WTC11 (cell line): ENCODE data around the gene ZBTB22. TPM values are rescaled to one million over a fixed set of nuclear protein-coding genes. Genes with fewer than 3 reads are reported as not detected.
"Not testable (repeated sequence)": the region's sequence is repeated elsewhere in the genome, so short reads cannot be mapped to it uniquely, and the experiment has no call there.

Experiments
- ATAC-seq: fragments of 200-7000 bp; cut with Tn5 transposase; 2 replicates; pipeline ENCODE4 v1.10.0; 2021; ENCODE audit warnings: mild to moderate bottlenecking, moderate library complexity
- CTCF ChIA-PET: fragments of 300-600 bp; sonication (Branson Sonifier 250); formaldehyde crosslinking; loops from one replicate; lab custom pipeline; 2021; ENCODE audit warnings: antibody characterized with exemption; lab: Charles Lee
- POLR2A ChIA-PET: fragments of 350-600 bp; sonication (Branson Sonifier 250); formaldehyde crosslinking; loops from one replicate; lab custom pipeline; 2021; ENCODE audit warnings: antibody characterized with exemption; lab: Charles Lee
- DNase-seq: peaks from one replicate; pipeline ENCODE4 v3.0.0; 2021; ENCODE audit warnings: low spot score
- H3K27ac Mint-ChIP-seq: 2 replicates; pipeline ENCODE4 v1.8.0; 2021; ENCODE audit warnings: mixed read lengths
- H3K27me3 Mint-ChIP-seq: 2 replicates; pipeline ENCODE4 v1.8.0; 2021; ENCODE audit warnings: low read depth, mild to moderate bottlenecking, moderate library complexity, mixed read lengths
- H3K36me3 Mint-ChIP-seq: 2 replicates; pipeline ENCODE4 v1.8.0; 2021; ENCODE audit warnings: mixed read lengths
- H3K4me1 Mint-ChIP-seq: 2 replicates; pipeline ENCODE4 v1.8.0; 2022; ENCODE audit warnings: mixed read lengths
- H3K4me3 Mint-ChIP-seq: 2 replicates; pipeline ENCODE4 v1.8.0; 2021; ENCODE audit warnings: mild to moderate bottlenecking, moderate library complexity, mixed read lengths
- H3K9me3 Mint-ChIP-seq: 2 replicates; pipeline ENCODE4 v1.8.0; 2021; ENCODE audit warnings: mixed read lengths
- ATF1 ChIP-seq: sonication (generic); formaldehyde crosslinking; IDR thresholded peaks from 2 replicates; pipeline ENCODE4 v1.8.1; 2023; ENCODE audit warnings: mild to moderate bottlenecking, moderate library complexity, missing genetic modification reagents
- ATF2 ChIP-seq: sonication (generic); formaldehyde crosslinking; IDR thresholded peaks from 2 replicates; pipeline ENCODE4 v1.8.1; 2022; ENCODE audit warnings: low read depth, missing genetic modification reagents, borderline replicate concordance
- E2F4 ChIP-seq: sonication (generic); formaldehyde crosslinking; IDR thresholded peaks from 2 replicates; pipeline ENCODE4 v1.8.1; 2022; ENCODE audit warnings: low read depth, mild to moderate bottlenecking, moderate library complexity, missing genetic modification reagents, borderline replicate concordance
- HMGA2 ChIP-seq: fragments of 250-450 bp; sonication (Bioruptor Pico); IDR thresholded peaks from 2 replicates; pipeline ENCODE4 v1.4.0; 2021; ENCODE audit warnings: mild to moderate bottlenecking, moderate library complexity
- IRF1 ChIP-seq: sonication (generic); formaldehyde crosslinking; IDR thresholded peaks from 2 replicates; pipeline ENCODE4 v1.8.0; 2023; ENCODE audit warnings: missing genetic modification reagents
- KAT7 ChIP-seq: sonication (generic); formaldehyde crosslinking; IDR thresholded peaks from 2 replicates; pipeline ENCODE4 v1.8.1; 2023; ENCODE audit warnings: missing genetic modification reagents, mild to moderate bottlenecking, borderline replicate concordance
- MAX ChIP-seq: sonication (generic); formaldehyde crosslinking; IDR thresholded peaks from 2 replicates; pipeline ENCODE4 v1.8.0; 2022; ENCODE audit warnings: mild to moderate bottlenecking, missing genetic modification reagents
- NFATC4 ChIP-seq: fragments of 250-450 bp; sonication (Bioruptor Pico); IDR thresholded peaks from 2 replicates; pipeline ENCODE4 v1.9.0; 2021; ENCODE audit warnings: mild to moderate bottlenecking
- NR1H2 ChIP-seq: sonication (generic); formaldehyde crosslinking; IDR thresholded peaks from 2 replicates; pipeline ENCODE4 v1.9.0; 2021; ENCODE audit warnings: mild to moderate bottlenecking, moderate library complexity, missing genetic modification reagents
- SMAD4 ChIP-seq: sonication (generic); formaldehyde crosslinking; IDR thresholded peaks from 2 replicates; pipeline ENCODE4 v1.8.0; 2022; ENCODE audit warnings: mild to moderate bottlenecking, missing genetic modification reagents
- ZNF121 ChIP-seq: sonication (generic); formaldehyde crosslinking; IDR thresholded peaks from 2 replicates; pipeline ENCODE4 v1.8.0; 2023; ENCODE audit warnings: missing genetic modification reagents
- ZNF532 ChIP-seq: fragments of 250-450 bp; sonication (Bioruptor Pico); IDR thresholded peaks from 2 replicates; pipeline ENCODE4 v1.9.0; 2021; ENCODE audit warnings: mild to moderate bottlenecking, borderline replicate concordance
- total RNA-seq: library from RNA; stranded (reverse); gene quantifications from 3 replicates; pipeline ENCODE4 v1.2.3, GENCODE V29; 2021
- TF ChIP-seq, protein P1 (sequence below): sonication (generic); formaldehyde crosslinking; IDR thresholded peaks from 2 replicates; pipeline ENCODE4 v1.8.0; 2022; ENCODE audit warnings: mild to moderate bottlenecking, missing genetic modification reagents

Gene ZBTB22
- total RNA-seq, 1 experiment from 2014 or later = 11.6 TPM

- CTCF ChIA-PET = interaction anchor here (0.6 to 3.3 kb wide), 14 partner anchors 12 to 183 kb away, joined by 3 to 20 read pairs (median 4); partner anchors contain the start of gene B3GALT4
Measured at GRCh38 chr6:33343953-33344611, 26.5 kb upstream of the ZBTB22 start.

DNA sequence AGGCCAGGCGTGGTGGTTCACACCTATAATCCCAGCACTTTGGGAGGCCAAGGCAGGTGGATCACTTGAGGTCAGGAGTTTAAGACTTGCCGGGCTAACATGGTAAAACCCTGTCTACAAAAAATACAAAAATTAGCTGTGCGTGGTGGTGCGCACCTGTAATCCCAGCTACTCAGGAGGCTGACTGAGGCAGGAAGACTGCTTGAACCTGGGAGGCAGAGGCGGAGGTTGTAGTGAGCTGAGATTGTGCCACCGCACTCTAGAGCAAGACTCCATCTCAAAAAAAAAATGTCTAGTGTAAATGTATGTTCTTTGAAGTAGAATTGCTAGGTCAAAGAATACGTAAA lies 26.0 kb upstream of the ZBTB22 start:
- H3K36me3 Mint-ChIP-seq, DNase-seq, H3K4me1 Mint-ChIP-seq, POLR2A ChIA-PET, ATAC-seq, H3K27ac Mint-ChIP-seq, H3K4me3 Mint-ChIP-seq, H3K27me3 Mint-ChIP-seq, H3K9me3 Mint-ChIP-seq: not testable (repeated sequence)
- CTCF ChIA-PET = interaction anchor here (0.6 to 1.9 kb wide), 5 partner anchors 22 to 178 kb away, joined by 3 to 5 read pairs (median 3); no protein-coding TSS in a partner anchor

More at GRCh38 chr6:33343953-33344611, 26.5 kb upstream of the ZBTB22 start:
- H3K27ac Mint-ChIP-seq = no peak overlapping the region
- DNase-seq (no peak), ATAC-seq (no peak)
- no peaks in the 10 kb centered on the region for H3K9me3 Mint-ChIP-seq
- peaks cover 3% of the 10 kb centered on the region; the same call in 1 of the 2 replicates for H3K27me3 Mint-ChIP-seq
- H3K36me3 Mint-ChIP-seq = no peaks in the 10 kb centered on the region
- POLR2A ChIA-PET = interaction anchor here (1.1 kb wide), 1 partner anchor 27 kb away, joined by 3 read pairs; the partner anchor contains the start of gene ZBTB22
- no peak overlapping the region for H3K4me3 Mint-ChIP-seq
- TF ChIP-seq, protein P1, sequence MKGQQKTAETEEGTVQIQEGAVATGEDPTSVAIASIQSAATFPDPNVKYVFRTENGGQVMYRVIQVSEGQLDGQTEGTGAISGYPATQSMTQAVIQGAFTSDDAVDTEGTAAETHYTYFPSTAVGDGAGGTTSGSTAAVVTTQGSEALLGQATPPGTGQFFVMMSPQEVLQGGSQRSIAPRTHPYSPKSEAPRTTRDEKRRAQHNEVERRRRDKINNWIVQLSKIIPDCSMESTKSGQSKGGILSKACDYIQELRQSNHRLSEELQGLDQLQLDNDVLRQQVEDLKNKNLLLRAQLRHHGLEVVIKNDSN (CRISPR knock-in tag) = no peak
- TF ChIP-seq ZNF532 (CRISPR knock-in tag) (no peak), NFATC4 (CRISPR knock-in tag) (no peak), ATF1 (CRISPR knock-in tag) (no peak), MAX (no peak), NR1H2 (no peak), E2F4 (no peak), KAT7 (no peak), IRF1 (no peak), ATF2 (CRISPR knock-in tag) (no peak), SMAD4 (CRISPR knock-in tag) (no peak), ZNF121 (CRISPR knock-in tag) (no peak), HMGA2 (CRISPR knock-in tag) (no peak)
- peaks cover 11% of the 10 kb centered on the region for H3K4me1 Mint-ChIP-seq
